Neuronal stem cell (in vitro differentiated cells): ENCODE data around the gene DLG2.
"Not testable (repeated sequence)": the region's sequence is repeated elsewhere in the genome, so short reads cannot be mapped to it uniquely, and the experiment has no call there.

ENCODE experiments used
- DNase-seq: peaks from one replicate; pipeline ENCODE4 v3.0.0-alpha.2; 2013; ENCODE audit warnings: low spot score
- H2AFZ ChIP-seq: one replicate; pipeline ENCODE4 v1.6.1; 2013; ENCODE audit warnings: mild to moderate bottlenecking, low read length, inconsistent platforms
- H2AK5ac ChIP-seq: 2 replicates; pipeline ENCODE4 v1.6.1; 2013; ENCODE audit warnings: low read depth, mild to moderate bottlenecking, inconsistent platforms, low read length, moderate library complexity, mixed read lengths
- H2BK120ac ChIP-seq: 2 replicates; pipeline ENCODE4 v1.6.1; 2013; ENCODE audit warnings: low read depth, mild to moderate bottlenecking, inconsistent platforms, low read length, moderate library complexity, mixed read lengths
- H2BK12ac ChIP-seq: one replicate; pipeline ENCODE4 v1.6.1; 2013; ENCODE audit warnings: low read length, inconsistent platforms
- H2BK15ac ChIP-seq: 2 replicates; pipeline ENCODE4 v1.6.1; 2013; ENCODE audit warnings: mild to moderate bottlenecking, low read length, inconsistent platforms, mixed read lengths
- H2BK5ac ChIP-seq: one replicate; pipeline ENCODE4 v1.6.1; 2013; ENCODE audit warnings: inconsistent platforms, mild to moderate bottlenecking, low read length, moderate library complexity
- H3K14ac ChIP-seq: one replicate; pipeline ENCODE4 v1.6.1; 2013; ENCODE audit warnings: low read length, inconsistent platforms
- H3K18ac ChIP-seq: 2 replicates; pipeline ENCODE4 v1.6.1; 2013; ENCODE audit warnings: low read length, inconsistent platforms
- H3K23ac ChIP-seq: 2 replicates; pipeline ENCODE4 v1.6.1; 2013; ENCODE audit warnings: low read depth, mild to moderate bottlenecking, mixed read lengths, low read length, inconsistent platforms; ENCODE audit not compliant: poor library complexity
- H3K27ac ChIP-seq: replicated peaks from 3 replicates; pipeline ENCODE4 v1.5.1; 2013; ENCODE audit warnings: low read length, inconsistent platforms
- H3K27me3 ChIP-seq, 3 experiments: 2 replicates each; pipeline ENCODE4 v1.6.1; 2013; ENCODE audit warnings: low read length in 3 of 3, mild to moderate bottlenecking in 2 of 3, inconsistent platforms in 1 of 3, low read depth in 1 of 3, mixed read lengths in 1 of 3, moderate library complexity in 1 of 3; ENCODE audit not compliant: control insufficient read depth in 3 of 3, insufficient read depth in 3 of 3
- H3K36me3 ChIP-seq, 2 donors: replicated peaks in 1 of 2; 2 replicates each; pipeline ENCODE4 v1.6.1; 2013; ENCODE audit warnings: low read length in 2 of 2; ENCODE audit not compliant: control insufficient read depth in 2 of 2, insufficient read depth in 2 of 2
- H3K4ac ChIP-seq: 2 replicates; pipeline ENCODE4 v1.6.1; 2013; ENCODE audit warnings: inconsistent platforms, mild to moderate bottlenecking, low read length, moderate library complexity
- H3K4me1 ChIP-seq, 2 donors: 1 replicate in 1 of 2; 2 replicates in 1 of 2; pipeline ENCODE4 v1.6.1; 2013; ENCODE audit warnings: low read length in 2 of 2, low read depth in 1 of 2; ENCODE audit not compliant: control insufficient read depth in 2 of 2, insufficient read depth in 1 of 2
- H3K4me2 ChIP-seq: one replicate; pipeline ENCODE4 v1.6.1; 2013; ENCODE audit warnings: mild to moderate bottlenecking, low read length, inconsistent platforms; ENCODE audit not compliant: insufficient read depth, poor library complexity, severe bottlenecking
- H3K4me3 ChIP-seq, 2 donors: 2 replicates each; pipeline ENCODE4 v1.5.1; 2013; ENCODE audit warnings: low read length in 2 of 2, mild to moderate bottlenecking in 2 of 2, inconsistent platforms in 1 of 2, moderate library complexity in 1 of 2
- H3K79me1 ChIP-seq: one replicate; pipeline ENCODE4 v1.6.1; 2013; ENCODE audit warnings: low read depth, mild to moderate bottlenecking, inconsistent platforms, low read length, moderate library complexity
- H3K9ac ChIP-seq: one replicate; pipeline ENCODE4 v1.6.1; 2013; ENCODE audit warnings: mild to moderate bottlenecking, low read depth, low read length, inconsistent platforms; ENCODE audit not compliant: poor library complexity
- H3K9me3 ChIP-seq, 2 donors: replicated peaks in 1 of 2; 2 replicates each; pipeline versions ENCODE3 to v1.6.1; 2013; ENCODE audit warnings: low read length in 2 of 2, mild to moderate bottlenecking in 2 of 2, inconsistent platforms in 1 of 2, low read depth in 1 of 2, mixed read lengths in 1 of 2, moderate library complexity in 1 of 2; ENCODE audit not compliant: control insufficient read depth in 2 of 2, insufficient read depth in 1 of 2
- H4K8ac ChIP-seq: one replicate; pipeline ENCODE4 v1.6.1; 2013; ENCODE audit warnings: low read depth, mild to moderate bottlenecking, inconsistent platforms, low read length, moderate library complexity
- H4K91ac ChIP-seq: one replicate; pipeline ENCODE4 v1.6.1; 2013; ENCODE audit warnings: low read length, low read depth, mild to moderate bottlenecking, inconsistent platforms; ENCODE audit not compliant: poor library complexity
- WGBS, 2 donors: extraction: QIAGEN DNeasy Blood & Tissue Kit; methylation state at CpG; one replicate each; pipeline ENCODE4 v1.1.7; 2013; ENCODE audit warnings: missing lambda C conversion rate in 2 of 2, mixed read lengths in 1 of 2; ENCODE audit not compliant: insufficient read length in 2 of 2, insufficient replicate concordance in 1 of 2; ENCODE audit errors: extremely low coverage in 2 of 2; 5-methylcytosine and 5-hydroxymethylcytosine counted together

Gene DLG2

DNA sequence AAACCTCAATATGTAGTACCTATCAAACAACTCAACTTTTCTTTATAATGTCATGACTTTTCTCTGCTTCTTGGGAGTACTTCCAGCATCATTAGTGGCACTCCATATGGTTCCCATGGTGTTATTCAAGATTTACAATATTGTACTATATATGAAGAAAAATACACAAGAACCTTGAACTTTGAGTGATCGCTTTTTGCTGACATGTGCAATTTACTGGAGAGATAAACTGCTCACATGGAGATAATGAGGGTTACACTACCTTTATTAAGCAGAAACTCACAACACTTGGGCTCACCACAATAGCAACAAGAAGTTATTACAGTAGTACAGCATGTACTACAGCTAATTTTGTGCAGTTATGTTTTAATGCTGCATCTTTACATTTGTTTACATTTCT, 388.2 kb downstream of the DLG2 start:
- Histone ChIP-seq H3K4me2 (no peak overlapping the region), H3K4me3 (no peak overlapping the region), H2AFZ (no peak overlapping the region), H2AK5ac (no peak overlapping the region), H2BK12ac (no peak overlapping the region), H3K4me1 (peaks cover 0 to 2% of the 10 kb centered on the region in 2 donors), H3K27ac (no peak overlapping the region), H3K14ac (no peak overlapping the region), H3K36me3 (no peaks in the 10 kb centered on the region), H2BK15ac (no peak overlapping the region), H3K4ac (no peak overlapping the region), H3K9ac (no peak overlapping the region), H4K8ac (no peak overlapping the region), H3K79me1 (no peaks in the 10 kb centered on the region), H2BK120ac (no peak overlapping the region), H3K27me3 (no peaks in the 10 kb centered on the region), H3K18ac (no peak overlapping the region), H3K23ac (no peak overlapping the region), H4K91ac (no peak overlapping the region), H3K9me3 (no peaks in the 10 kb centered on the region), H2BK5ac (no peak overlapping the region)
- DNase-seq: no peak
- WGBS, 2 donors: no CpG with 5 or more reads among the region's 1 CpG

- not testable (repeated sequence) for H3K9me3 ChIP-seq, H2AK5ac ChIP-seq, H3K4me3 ChIP-seq, H3K14ac ChIP-seq, H3K79me1 ChIP-seq, H3K4me1 ChIP-seq, H2BK120ac ChIP-seq, H4K91ac ChIP-seq, H2AFZ ChIP-seq, H3K18ac ChIP-seq, DNase-seq, H2BK15ac ChIP-seq, H3K36me3 ChIP-seq, H4K8ac ChIP-seq, H3K23ac ChIP-seq, H3K27ac ChIP-seq, H3K9ac ChIP-seq, H3K27me3 ChIP-seq, H2BK12ac ChIP-seq, H3K4me2 ChIP-seq, H2BK5ac ChIP-seq, H3K4ac ChIP-seq
- no CpG with 5 or more reads among the region's 2 CpGs for WGBS, 2 donors
These were observed 389.1 kb downstream of the DLG2 start for GRCh38 chr11:85238038-85238437.

- Histone ChIP-seq H3K9ac (no peak overlapping the region), H3K4me3 (no peak overlapping the region), H3K79me1 (no peaks in the 10 kb centered on the region), H3K18ac (no peak overlapping the region), H2BK15ac (no peak overlapping the region), H3K4me2 (no peak overlapping the region), H3K14ac (no peak overlapping the region), H3K27ac (no peak overlapping the region), H3K23ac (no peak overlapping the region), H4K8ac (no peak overlapping the region), H2AFZ (no peak overlapping the region), H3K4ac (no peak overlapping the region), H4K91ac (no peak overlapping the region), H3K36me3 (no peaks in the 10 kb centered on the region), H2BK12ac (no peak overlapping the region), H3K4me1 (peaks cover 0 to 4% of the 10 kb centered on the region in 2 donors), H3K27me3 (no peaks in the 10 kb centered on the region), H2AK5ac (no peak overlapping the region), H2BK5ac (no peak overlapping the region), H3K9me3 (no peaks in the 10 kb centered on the region), H2BK120ac (no peak overlapping the region)
- DNase-seq: no peak
- WGBS, 2 donors: no CpG with 5 or more reads among the region's 2 CpGs
These were observed 390.9 kb downstream of the DLG2 start for GRCh38 chr11:85236211-85236610.

- Histone ChIP-seq H3K4me3 (no peak overlapping the region), H3K79me1 (no peaks in the 10 kb centered on the region), H3K4ac (no peak overlapping the region), H2AK5ac (no peak overlapping the region), H2BK120ac (no peak overlapping the region), H2BK15ac (no peak overlapping the region), H4K8ac (no peak overlapping the region), H2BK12ac (no peak overlapping the region), H3K4me1 (peaks cover 0 to 3% of the 10 kb centered on the region in 2 donors), H3K9me3 (no peaks in the 10 kb centered on the region), H3K4me2 (no peak overlapping the region), H3K27ac (no peak overlapping the region), H2AFZ (no peak overlapping the region), H2BK5ac (no peak overlapping the region), H3K18ac (no peak overlapping the region), H3K23ac (no peak overlapping the region), H3K27me3 (no peaks in the 10 kb centered on the region), H4K91ac (no peak overlapping the region), H3K36me3 (no peaks in the 10 kb centered on the region), H3K14ac (no peak overlapping the region), H3K9ac (no peak overlapping the region)
- WGBS, 2 donors: no CpG with 5 or more reads among the region's 2 CpGs
- no peak for DNase-seq
These were observed 394.6 kb downstream of the DLG2 start for GRCh38 chr11:85232559-85232958.
